Activated CD4-positive, alpha-beta T cell treated with anti-CD3 and anti-CD28 coated beads, Interleukin-2, amount 10 ng/mL, durations not matched to agents 24 days and 14 days (primary cell): Measurements from ENCODE around the gene ACSL6. TPM values are rescaled to one million over a fixed set of nuclear protein-coding genes. Genes with fewer than 3 reads are reported as not detected.

Experiments used
- DNase-seq: peaks from one replicate; pipeline ENCODE4 v3.0.0; 2022
- H3K27ac Mint-ChIP-seq: one replicate; pipeline ENCODE4 v1.8.0; 2022; ENCODE audit warnings: mild to moderate bottlenecking, mixed read lengths
- H3K27me3 Mint-ChIP-seq: one replicate; pipeline ENCODE4 v1.8.0; 2022; ENCODE audit warnings: mixed read lengths
- H3K36me3 Mint-ChIP-seq: one replicate; pipeline ENCODE4 v1.8.0; 2022; ENCODE audit warnings: low read depth, mild to moderate bottlenecking, mixed read lengths
- H3K4me1 Mint-ChIP-seq: one replicate; pipeline ENCODE4 v1.8.0; 2021; ENCODE audit warnings: mixed read lengths
- H3K4me3 Mint-ChIP-seq: one replicate; pipeline ENCODE4 v1.8.0; 2022; ENCODE audit warnings: mild to moderate bottlenecking, moderate library complexity, mixed read lengths
- H3K9me3 Mint-ChIP-seq: one replicate; pipeline ENCODE4 v1.8.0; 2021; ENCODE audit warnings: mixed read lengths
- intact Hi-C: fragments of 100-400 bp; cut with micrococcal nuclease; formaldehyde crosslinking; loops from one replicate; pipeline ENCODE4 v1.15.1; 2023
- total RNA-seq: library from RNA; stranded (reverse); gene quantifications from 2 replicates; pipeline ENCODE4 v1.2.3, GENCODE V29; 2022

ACSL6 gene
- total RNA-seq, 1 donor from 2014 or later, result 36.9 TPM

GRCh38 chr5:131994533-131995226 lies 16.8 kb downstream of the ACSL6 start:
- Mint-ChIP-seq H3K36me3 (peaks cover 2% of the 10 kb centered on the region), H3K27me3 (peaks cover 3% of the 10 kb centered on the region), H3K9me3 (no peaks in the 10 kb centered on the region)

GRCh38 chr5:131994090-131994489 lies 17.4 kb downstream of the ACSL6 start:
- Mint-ChIP-seq H3K27ac (no peak overlapping the region), H3K36me3 (peaks cover 2% of the 10 kb centered on the region), H3K4me3 (no peak overlapping the region), H3K27me3 (peaks cover 3% of the 10 kb centered on the region), H3K9me3 (no peaks in the 10 kb centered on the region), H3K4me1 (peaks cover 22% of the 10 kb centered on the region)
- DNase-seq, result no peak
- intact Hi-C loops, result no loop called here

More at GRCh38 chr5:131994533-131995226, 16.8 kb downstream of the ACSL6 start:
- intact Hi-C loops, result no loop called here
- no peak overlapping the region for H3K4me3 Mint-ChIP-seq
- H3K27ac Mint-ChIP-seq, result peak overlapping the region; percentile 19
- peaks cover 23% of the 10 kb centered on the region for H3K4me1 Mint-ChIP-seq
- no peak for DNase-seq

GRCh38 chr5:131993676-131994075 lies 17.8 kb downstream of the ACSL6 start:
- Mint-ChIP-seq H3K27me3 (peaks cover 3% of the 10 kb centered on the region), H3K4me1 (peaks cover 18% of the 10 kb centered on the region), H3K36me3 (peaks cover 2% of the 10 kb centered on the region), H3K9me3 (no peaks in the 10 kb centered on the region), H3K4me3 (no peak overlapping the region), H3K27ac (no peak overlapping the region)
- no peak for DNase-seq
- intact Hi-C loops, result no loop called here

GRCh38 chr5:131992370-131992769 lies 19.1 kb downstream of the ACSL6 start:
- Mint-ChIP-seq H3K9me3 (no peaks in the 10 kb centered on the region), H3K27ac (no peak overlapping the region), H3K4me1 (peaks cover 9% of the 10 kb centered on the region), H3K4me3 (no peak overlapping the region), H3K36me3 (no peaks in the 10 kb centered on the region), H3K27me3 (peaks cover 3% of the 10 kb centered on the region)
- intact Hi-C loops, result no loop called here
- no peak for DNase-seq

- H3K4me1 Mint-ChIP-seq, result peaks cover 7% of the 10 kb centered on the region
- no peaks in the 10 kb centered on the region for H3K36me3 Mint-ChIP-seq
- DNase-seq, result no peak
- no peak overlapping the region for H3K4me3 Mint-ChIP-seq
- intact Hi-C loops, result no loop called here
- peaks cover 3% of the 10 kb centered on the region for H3K27me3 Mint-ChIP-seq
- no peak overlapping the region for H3K27ac Mint-ChIP-seq
- H3K9me3 Mint-ChIP-seq, result no peaks in the 10 kb centered on the region
These were observed 19.7 kb downstream of the ACSL6 start for GRCh38 chr5:131991593-131992324.

GRCh38 chr5:131990716-131991115 lies 20.7 kb downstream of the ACSL6 start:
- Mint-ChIP-seq H3K27me3 (peaks cover 3% of the 10 kb centered on the region), H3K27ac (no peak overlapping the region), H3K4me3 (no peak overlapping the region), H3K9me3 (no peaks in the 10 kb centered on the region), H3K36me3 (no peaks in the 10 kb centered on the region), H3K4me1 (peaks cover 2% of the 10 kb centered on the region)
- intact Hi-C loops, result no loop called here
- no peak for DNase-seq

- H3K9me3 Mint-ChIP-seq, result no peaks in the 10 kb centered on the region
- H3K36me3 Mint-ChIP-seq, result no peaks in the 10 kb centered on the region
- H3K4me1 Mint-ChIP-seq, result peaks cover 4% of the 10 kb centered on the region
- H3K4me3 Mint-ChIP-seq, result no peak overlapping the region
- DNase-seq, result no peak
- intact Hi-C loops, result no loop called here
- no peak overlapping the region for H3K27ac Mint-ChIP-seq
- peaks cover 3% of the 10 kb centered on the region for H3K27me3 Mint-ChIP-seq
These were observed 22.9 kb downstream of the ACSL6 start for GRCh38 chr5:131988601-131989000.

- H3K27ac Mint-ChIP-seq, result no peak overlapping the region
- H3K4me3 Mint-ChIP-seq, result no peak overlapping the region
- H3K36me3 Mint-ChIP-seq, result no peaks in the 10 kb centered on the region
- no peak for DNase-seq
- H3K4me1 Mint-ChIP-seq, result peaks cover 11% of the 10 kb centered on the region
- H3K27me3 Mint-ChIP-seq, result peaks cover 3% of the 10 kb centered on the region
- intact Hi-C loops, result no loop called here
- no peaks in the 10 kb centered on the region for H3K9me3 Mint-ChIP-seq
These were observed 24.2 kb downstream of the ACSL6 start for GRCh38 chr5:131987251-131987650.

- H3K27ac Mint-ChIP-seq, result no peak overlapping the region
- no peak overlapping the region for H3K4me3 Mint-ChIP-seq
- peaks cover 3% of the 10 kb centered on the region for H3K27me3 Mint-ChIP-seq
- H3K4me1 Mint-ChIP-seq, result peaks cover 11% of the 10 kb centered on the region
- intact Hi-C loops, result no loop called here
- H3K36me3 Mint-ChIP-seq, result no peaks in the 10 kb centered on the region
- DNase-seq, result no peak
- no peaks in the 10 kb centered on the region for H3K9me3 Mint-ChIP-seq
These were observed 25.1 kb downstream of the ACSL6 start for GRCh38 chr5:131986161-131986912.

GRCh38 chr5:131984956-131985665 lies 26.3 kb downstream of the ACSL6 start:
- peaks cover 10% of the 10 kb centered on the region for H3K27me3 Mint-ChIP-seq
- H3K9me3 Mint-ChIP-seq, result no peaks in the 10 kb centered on the region
- H3K36me3 Mint-ChIP-seq, result peaks cover 3% of the 10 kb centered on the region
- H3K27ac Mint-ChIP-seq, result no peak overlapping the region
- intact Hi-C loops, result no loop called here
- peaks cover 13% of the 10 kb centered on the region for H3K4me1 Mint-ChIP-seq
- no peak overlapping the region for H3K4me3 Mint-ChIP-seq
- no peak for DNase-seq

GRCh38 chr5:131983244-131983771 lies 28.1 kb downstream of the ACSL6 start:
- Mint-ChIP-seq H3K27me3 (peaks cover 12% of the 10 kb centered on the region), H3K9me3 (no peaks in the 10 kb centered on the region), H3K36me3 (peaks cover 3% of the 10 kb centered on the region), H3K27ac (no peak overlapping the region), H3K4me1 (peaks cover 13% of the 10 kb centered on the region), H3K4me3 (no peak overlapping the region)
- no peak for DNase-seq
- intact Hi-C loops, result no loop called here

- Mint-ChIP-seq H3K27me3 (peaks cover 12% of the 10 kb centered on the region), H3K4me1 (peaks cover 17% of the 10 kb centered on the region), H3K27ac (no peak overlapping the region), H3K4me3 (no peak overlapping the region), H3K36me3 (peaks cover 4% of the 10 kb centered on the region), H3K9me3 (no peaks in the 10 kb centered on the region)
- intact Hi-C loops, result no loop called here
- no peak for DNase-seq
These were observed 29.9 kb downstream of the ACSL6 start for GRCh38 chr5:131981516-131981915.

GRCh38 chr5:131980696-131981095 lies 30.8 kb downstream of the ACSL6 start:
- Mint-ChIP-seq H3K27me3 (peaks cover 12% of the 10 kb centered on the region), H3K36me3 (peaks cover 4% of the 10 kb centered on the region), H3K27ac (peak overlapping the region; percentile 3), H3K4me3 (no peak overlapping the region), H3K9me3 (no peaks in the 10 kb centered on the region), H3K4me1 (peaks cover 20% of the 10 kb centered on the region)
- no peak for DNase-seq
- intact Hi-C loops, result no loop called here
